Measurements from ENCODE around the gene CD274.

DNA sequence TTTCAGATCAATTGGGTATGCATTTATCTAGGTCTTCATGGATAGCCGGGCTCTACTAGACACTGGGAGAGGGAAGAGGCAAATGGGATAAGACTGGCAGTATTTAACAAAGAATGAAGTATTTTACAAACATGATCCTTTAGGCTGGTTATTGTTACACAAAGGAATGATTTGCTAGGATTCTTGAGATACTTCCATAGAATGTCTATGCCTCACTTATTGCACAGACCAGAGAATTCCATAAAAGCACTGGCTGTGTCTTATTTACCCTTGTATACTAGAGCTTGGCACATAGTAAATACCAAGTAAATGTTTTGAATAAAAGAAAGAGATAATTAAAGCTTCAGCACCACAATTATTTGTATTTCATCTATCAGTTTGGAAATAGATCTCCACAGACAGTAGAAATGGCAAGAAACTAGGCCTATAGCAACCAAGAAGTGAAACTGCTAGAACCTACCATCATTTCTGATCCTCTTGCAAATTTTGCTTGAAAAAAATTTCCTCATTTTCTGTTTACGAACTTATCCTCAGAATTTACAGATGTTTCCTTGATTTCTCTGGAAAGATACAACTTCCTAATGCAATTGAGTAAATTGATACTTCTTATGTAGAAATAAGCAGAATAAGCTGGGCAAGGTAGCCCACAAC is 63.7 kb downstream of the CD274 start:
- TF ChIP-seq, protein P1, sequence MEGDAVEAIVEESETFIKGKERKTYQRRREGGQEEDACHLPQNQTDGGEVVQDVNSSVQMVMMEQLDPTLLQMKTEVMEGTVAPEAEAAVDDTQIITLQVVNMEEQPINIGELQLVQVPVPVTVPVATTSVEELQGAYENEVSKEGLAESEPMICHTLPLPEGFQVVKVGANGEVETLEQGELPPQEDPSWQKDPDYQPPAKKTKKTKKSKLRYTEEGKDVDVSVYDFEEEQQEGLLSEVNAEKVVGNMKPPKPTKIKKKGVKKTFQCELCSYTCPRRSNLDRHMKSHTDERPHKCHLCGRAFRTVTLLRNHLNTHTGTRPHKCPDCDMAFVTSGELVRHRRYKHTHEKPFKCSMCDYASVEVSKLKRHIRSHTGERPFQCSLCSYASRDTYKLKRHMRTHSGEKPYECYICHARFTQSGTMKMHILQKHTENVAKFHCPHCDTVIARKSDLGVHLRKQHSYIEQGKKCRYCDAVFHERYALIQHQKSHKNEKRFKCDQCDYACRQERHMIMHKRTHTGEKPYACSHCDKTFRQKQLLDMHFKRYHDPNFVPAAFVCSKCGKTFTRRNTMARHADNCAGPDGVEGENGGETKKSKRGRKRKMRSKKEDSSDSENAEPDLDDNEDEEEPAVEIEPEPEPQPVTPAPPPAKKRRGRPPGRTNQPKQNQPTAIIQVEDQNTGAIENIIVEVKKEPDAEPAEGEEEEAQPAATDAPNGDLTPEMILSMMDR (IDR thresholded peaks at IDR 0.05): no peak
- TF ChIP-seq POLR2A (IDR thresholded peaks at IDR 0.05): no peak

All from esophagus squamous epithelium (tissue), 4 donors.